H1 (cell line): ENCODE results near the gene OPCML. TPM values are rescaled to one million over a fixed set of nuclear protein-coding genes. Genes with fewer than 3 reads are reported as not detected.

ENCODE experiments used
- CTCF ChIA-PET: fragments of 300-600 bp; sonication (Branson Sonifier 250); formaldehyde crosslinking; loops from one replicate; lab custom pipeline; 2021; ENCODE audit not compliant: partially characterized antibody; lab: Charles Lee
- POLR2A ChIA-PET: fragments of 300-600 bp; sonication (Branson Sonifier 250); formaldehyde crosslinking; loops from one replicate; lab custom pipeline; 2021; ENCODE audit warnings: inconsistent platforms; ENCODE audit not compliant: partially characterized antibody; lab: Charles Lee
- DNase-seq, 2 experiments: peaks; one replicate each; pipeline versions ENCODE4 v3.0.0 to v3.0.0-alpha.2; 2010 to 2022; ENCODE audit warnings: low spot score in 2 of 2, low read depth in 1 of 2, mixed read lengths in 1 of 2
- FAIRE-seq: peaks from 2 replicates; lab custom pipeline; 2011; peaks lifted over from hg19 to GRCh38; lab: Jason Lieb, UNC
- H2AFZ ChIP-seq: 2 replicates; pipeline ENCODE4 v1.8.1; 2012; ENCODE audit warnings: low read length, inconsistent platforms
- H2AK5ac ChIP-seq: 2 replicates; pipeline ENCODE4 v1.6.1; 2013; ENCODE audit warnings: low read depth, low read length
- H2BK120ac ChIP-seq: replicated peaks from 2 replicates; pipeline ENCODE3; 2013; ENCODE audit warnings: low read depth, low read length, inconsistent platforms
- H2BK12ac ChIP-seq: 2 replicates; pipeline ENCODE4 v1.6.1; 2013; ENCODE audit warnings: low read depth, low read length
- H2BK15ac ChIP-seq: 2 replicates; pipeline ENCODE4 v1.6.1; 2013; ENCODE audit warnings: low read length
- H2BK20ac ChIP-seq: 2 replicates; pipeline ENCODE4 v1.6.1; 2013; ENCODE audit warnings: low read length
- H2BK5ac ChIP-seq: 2 replicates; pipeline ENCODE4 v1.6.1; 2013; ENCODE audit warnings: low read depth, low read length
- H3K14ac ChIP-seq: 2 replicates; pipeline ENCODE4 v1.6.1; 2013; ENCODE audit warnings: inconsistent platforms; ENCODE audit not compliant: insufficient read length
- H3K18ac ChIP-seq: 2 replicates; pipeline ENCODE4 v1.6.1; 2013; ENCODE audit warnings: low read length; ENCODE audit errors: extremely low read depth
- H3K23ac ChIP-seq: 2 replicates; pipeline ENCODE4 v1.6.1; 2013; ENCODE audit warnings: inconsistent platforms; ENCODE audit not compliant: insufficient read length
- H3K23me2 ChIP-seq: 2 replicates; pipeline ENCODE4 v1.6.1; 2013; ENCODE audit warnings: low read depth, low read length
- H3K27ac ChIP-seq: 2 replicates; pipeline ENCODE4 v1.6.1; 2011; ENCODE audit warnings: low read depth, low read length, inconsistent platforms
- H3K27me3 ChIP-seq, 4 experiments: replicated peaks in 1 of 4; 1 replicate in 1 of 4; 2 replicates in 3 of 4; pipeline versions ENCODE4 v1.6.1 to v1.8.1; 2011 to 2013; ENCODE audit warnings: low read length in 3 of 4, mild to moderate bottlenecking in 3 of 4, inconsistent platforms in 2 of 4, mixed read lengths in 2 of 4, moderate library complexity in 1 of 4; ENCODE audit not compliant: control insufficient read depth in 3 of 4, insufficient read depth in 3 of 4; ENCODE audit errors: extremely low read depth in 1 of 4
- H3K36me3 ChIP-seq, 4 experiments: 2 replicates each; pipeline versions ENCODE4 v1.6.1 to v1.8.1; 2011 to 2013; ENCODE audit warnings: mild to moderate bottlenecking in 4 of 4, low read length in 3 of 4, moderate library complexity in 2 of 4, control low read depth in 1 of 4, inconsistent platforms in 1 of 4; ENCODE audit not compliant: insufficient read depth in 4 of 4, control insufficient read depth in 2 of 4
- H3K4ac ChIP-seq: replicated peaks from 2 replicates; pipeline ENCODE3; 2013; ENCODE audit warnings: low read length, low read depth, mixed read lengths, inconsistent platforms; ENCODE audit not compliant: insufficient read length
- H3K4me1 ChIP-seq, 4 experiments: replicated peaks in 1 of 4; 1 replicate in 1 of 4; 2 replicates in 3 of 4; pipeline versions ENCODE4 v1.6.1 to v1.8.1; 2011 to 2013; ENCODE audit warnings: low read length in 3 of 4, inconsistent platforms in 2 of 4, mixed read lengths in 1 of 4; ENCODE audit not compliant: insufficient read depth in 4 of 4, control insufficient read depth in 3 of 4
- H3K4me2 ChIP-seq, 2 experiments: 2 replicates each; pipeline versions ENCODE4 v1.6.1 to v1.8.1; 2011 to 2013; ENCODE audit warnings: low read depth in 2 of 2, low read length in 2 of 2, control low read depth in 1 of 2, inconsistent platforms in 1 of 2, mild to moderate bottlenecking in 1 of 2; ENCODE audit not compliant: insufficient read depth in 1 of 2
- H3K4me3 ChIP-seq, 4 experiments: fragments of 200-600, 300-600 bp in 1 of 4; sonication (generic), shearing (Covaris generic), sonication (Bioruptor Twin) in 1 of 4; 2 replicates each; pipeline versions ENCODE4 v1.5.1 to v1.8.1; 2011 to 2016; ENCODE audit warnings: low read length in 4 of 4, low read depth in 3 of 4, control low read depth in 2 of 4, inconsistent platforms in 2 of 4, mild to moderate bottlenecking in 2 of 4, mixed read lengths in 1 of 4, moderate library complexity in 1 of 4; ENCODE audit not compliant: insufficient read depth in 2 of 4; ENCODE audit errors: extremely low read depth in 1 of 4
- H3K56ac ChIP-seq: replicated peaks from 2 replicates; pipeline ENCODE3; 2013; ENCODE audit warnings: low read depth, mild to moderate bottlenecking, mixed read lengths, low read length, inconsistent platforms; ENCODE audit not compliant: insufficient read length
- H3K79me1 ChIP-seq: 2 replicates; pipeline ENCODE4 v1.6.1; 2013; ENCODE audit warnings: low read depth, low read length, control low read depth
- H3K79me2 ChIP-seq, 2 experiments: 2 replicates each; pipeline versions ENCODE4 v1.6.1 to v1.8.1; 2012 to 2013; ENCODE audit warnings: low read length in 2 of 2, mild to moderate bottlenecking in 2 of 2, inconsistent platforms in 1 of 2; ENCODE audit not compliant: insufficient read depth in 2 of 2, control insufficient read depth in 1 of 2
- H3K9ac ChIP-seq, 4 experiments: replicated peaks in 1 of 4; 1 replicate in 1 of 4; 2 replicates in 3 of 4; pipeline versions ENCODE4 v1.6.1 to v1.8.1; 2011 to 2013; ENCODE audit warnings: low read depth in 3 of 4, low read length in 3 of 4, control low read depth in 2 of 4, mild to moderate bottlenecking in 2 of 4, moderate library complexity in 2 of 4, inconsistent platforms in 1 of 4; ENCODE audit errors: extremely low read depth in 1 of 4
- H3K9me3 ChIP-seq, 2 experiments: 2 replicates each; pipeline versions ENCODE4 v1.6.1 to v1.8.1; 2012 to 2013; ENCODE audit warnings: mild to moderate bottlenecking in 2 of 2, moderate library complexity in 2 of 2, control low read depth in 1 of 2, inconsistent platforms in 1 of 2, low read depth in 1 of 2, low read length in 1 of 2, mixed read lengths in 1 of 2; ENCODE audit not compliant: insufficient read depth in 2 of 2
- H4K20me1 ChIP-seq, 2 experiments: replicated peaks in 1 of 2; 2 replicates each; pipeline versions ENCODE3 to v1.8.1; 2011 to 2013; ENCODE audit warnings: inconsistent platforms in 2 of 2, low read length in 2 of 2, mild to moderate bottlenecking in 1 of 2; ENCODE audit not compliant: insufficient read depth in 2 of 2, control insufficient read depth in 1 of 2
- H4K5ac ChIP-seq: 2 replicates; pipeline ENCODE4 v1.6.1; 2013; ENCODE audit warnings: low read length, low read depth, mixed read lengths, inconsistent platforms; ENCODE audit not compliant: insufficient read length
- H4K8ac ChIP-seq: 2 replicates; pipeline ENCODE4 v1.8.0; 2013; ENCODE audit warnings: mild to moderate bottlenecking, moderate library complexity, low read length, inconsistent platforms; ENCODE audit not compliant: insufficient read depth; ENCODE audit errors: extremely low read depth
- H4K91ac ChIP-seq: replicated peaks from 2 replicates; pipeline ENCODE3; 2013; ENCODE audit warnings: low read length, mixed read lengths, inconsistent platforms; ENCODE audit not compliant: insufficient read length
- GTF2F1 ChIP-seq: IDR thresholded peaks from 2 replicates; pipeline ENCODE4 v1.6.1; 2012; ENCODE audit warnings: low read depth, low read length, improper control_type of control experiment, borderline replicate concordance
- KDM4A ChIP-seq: IDR thresholded peaks from one replicate; pipeline ENCODE4 v1.7.1; 2012; ENCODE audit warnings: low read depth, mild to moderate bottlenecking, moderate library complexity, low read length, inconsistent platforms; ENCODE audit not compliant: severe bottlenecking
- PHF8 ChIP-seq: fragments of 200-600 bp; sonication (generic); conservative IDR thresholded peaks from 2 replicates; pipeline ENCODE4 v1.7.1; 2012; ENCODE audit warnings: low read depth, mild to moderate bottlenecking, inconsistent platforms, low read length, moderate library complexity
- POLR2A ChIP-seq, 2 experiments: IDR thresholded peaks; 1 replicate in 1 of 2; 2 replicates in 1 of 2; pipeline ENCODE4 v1.6.1; 2011; ENCODE audit warnings: low read depth in 2 of 2, low read length in 2 of 2, mild to moderate bottlenecking in 2 of 2; ENCODE audit errors: control extremely low read depth in 1 of 2
- RNF2 ChIP-seq: fragments of 200-900, 300-1000 bp; sonication (generic); IDR thresholded peaks from 2 replicates; pipeline ENCODE4 v1.7.1; 2016; ENCODE audit warnings: borderline replicate concordance, low read depth, mild to moderate bottlenecking, antibody characterized with exemption, low read length; ENCODE audit not compliant: poor library complexity, severe bottlenecking; ENCODE audit errors: missing control alignments
- SIRT6 ChIP-seq: IDR thresholded peaks from one replicate; pipeline ENCODE4 v1.7.1; 2012; ENCODE audit warnings: low read length, inconsistent platforms
- TAF7 ChIP-seq: optimal IDR thresholded peaks from 2 replicates; pipeline ENCODE3; 2011; ENCODE audit warnings: low read depth, mild to moderate bottlenecking, inconsistent platforms, low read length, moderate library complexity, borderline replicate concordance
- TEAD4 ChIP-seq: IDR thresholded peaks from 2 replicates; pipeline ENCODE4 v1.6.1; 2012; ENCODE audit warnings: low read depth, low read length, inconsistent platforms, mixed read lengths
- WGBS, 2 experiments: shearing (Covaris generic) in 1 of 2; methylation state at CpG; one replicate each; pipeline versions ENCODE4 v1.1.6 to v1.1.7; 2013 to 2015; ENCODE audit warnings: low lambda C conversion rate in 2 of 2, mixed read lengths in 2 of 2, inconsistent platforms in 1 of 2, low coverage in 1 of 2, missing lambda C conversion rate in 1 of 2; ENCODE audit not compliant: insufficient replicate concordance in 2 of 2, insufficient coverage in 1 of 2, insufficient read length in 1 of 2; ENCODE audit errors: extremely low coverage in 1 of 2, missing lambda C conversion rate in 1 of 2; 5-methylcytosine and 5-hydroxymethylcytosine counted together
- polyA plus RNA-seq, 7 experiments: library from polyadenylated mRNA; depleted of rRNA in 3 of 7; stranded (reverse) in 5 of 7; unstranded in 2 of 7; fragments of >200 nt in 5 of 7; fragments of 200-250 nt in 2 of 7; gene quantifications; 1 replicate in 5 of 7; 2 replicates in 1 of 7; 4 replicates in 1 of 7; pipeline versions ENCODE4 v1.2.1 to v1.2.3, GENCODE V29; 2011 to 2013; ENCODE audit warnings: missing spikeins in 2 of 7, mixed read lengths in 2 of 7
- total RNA-seq: library from RNA; stranded (reverse); fragmentation: NEBNext Ultra II Directional; extraction: Animal tissue kit (Norgen Biotek cat#: 25700); gene quantifications from 2 replicates; pipeline ENCODE4 v1.2.1, GENCODE V29; 2021
- TF ChIP-seq, protein P1 (sequence below), 3 experiments: IDR thresholded peaks; 1 replicate in 2 of 3; 2 replicates in 1 of 3; pipeline versions ENCODE4 v1.5.1 to v1.6.1; 2011; ENCODE audit warnings: low read length in 3 of 3, mild to moderate bottlenecking in 3 of 3, inconsistent platforms in 2 of 3, low read depth in 1 of 3, moderate library complexity in 1 of 3; ENCODE audit not compliant: insufficient read depth in 1 of 3; ENCODE audit errors: control extremely low read depth in 1 of 3

OPCML gene
- total and polyA plus RNA-seq, 2 of the 8 experiments (the other 6 are each of a cell fraction or from before 2014, with no cell fraction given) = 2.3 to 3.1 TPM

DNA sequence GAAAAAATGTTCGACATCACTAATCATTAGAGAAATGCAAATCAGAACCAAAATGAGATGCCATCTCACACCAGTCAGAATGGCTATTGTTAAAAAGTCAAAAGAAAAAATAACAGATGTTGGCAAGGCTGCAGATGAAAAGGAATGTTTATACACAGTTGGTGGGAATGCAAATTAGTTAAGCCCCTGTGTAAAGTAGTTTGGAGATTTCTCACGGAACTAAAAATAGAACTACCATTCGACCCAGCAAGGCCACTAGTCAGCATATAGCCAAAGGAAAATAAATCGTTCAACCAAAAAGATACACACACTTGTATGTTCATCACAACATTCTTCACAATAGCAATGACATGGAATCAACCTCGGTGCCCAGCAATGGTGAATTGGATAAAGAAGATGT is 503.2 kb downstream of the OPCML start:
- 63% methylated on average over 5 of the region's 5 CpGs; no CpG with 5 or more reads in 1 of the 2 experiments for WGBS, 2 experiments
- FAIRE-seq = no peak
- no peak overlapping the region for H3K4me2 ChIP-seq

More for the DNA sequence above, 503.2 kb downstream of the OPCML start:
- no peak overlapping the region for H3K23ac ChIP-seq
- H3K79me2 ChIP-seq = peaks cover 0 to 3% of the 10 kb centered on the region in 2 experiments; a peak in 1 of 4 replicates
- no peak overlapping the region for H4K5ac ChIP-seq
- H3K9ac ChIP-seq = no peak overlapping the region
- H3K4ac ChIP-seq = no peak overlapping the region
- H4K20me1 ChIP-seq = peaks cover 0 to 8% of the 10 kb centered on the region in 2 experiments
- H2BK15ac ChIP-seq = no peak overlapping the region
- no peak overlapping the region for H2BK120ac ChIP-seq
- no peak overlapping the region for H2AK5ac ChIP-seq
- DNase-seq = no peak
- H4K8ac ChIP-seq = no peak overlapping the region
- no peak overlapping the region for H3K56ac ChIP-seq
- no peak overlapping the region for H2BK5ac ChIP-seq
- no peak overlapping the region for H4K91ac ChIP-seq
- no peaks in the 10 kb centered on the region for H3K79me1 ChIP-seq
- H3K9me3 ChIP-seq = no peaks in the 10 kb centered on the region
- H3K27ac ChIP-seq = no peak overlapping the region
- H2BK12ac ChIP-seq = no peak overlapping the region
- H3K4me1 ChIP-seq = peaks cover 0 to 3% (median 0%) of the 10 kb centered on the region in 4 experiments; a peak in 2 of 7 replicates
- no peak overlapping the region for H3K4me3 ChIP-seq
- peaks cover 11% of the 10 kb centered on the region; the same call in 1 of the 2 replicates for H3K23me2 ChIP-seq
- TF ChIP-seq PHF8 (no peak), TEAD4 (no peak), TAF7 (no peak), SIRT6 (no peak), RNF2 (no peak), GTF2F1 (no peak), KDM4A (no peak), POLR2A (IDR thresholded peaks at IDR 0.05; ENCODE audit: control extremely low read depth in 1 of 2, low read depth in 2 of 2, low read length in 2 of 2) (no peak)
- TF ChIP-seq, protein P1, sequence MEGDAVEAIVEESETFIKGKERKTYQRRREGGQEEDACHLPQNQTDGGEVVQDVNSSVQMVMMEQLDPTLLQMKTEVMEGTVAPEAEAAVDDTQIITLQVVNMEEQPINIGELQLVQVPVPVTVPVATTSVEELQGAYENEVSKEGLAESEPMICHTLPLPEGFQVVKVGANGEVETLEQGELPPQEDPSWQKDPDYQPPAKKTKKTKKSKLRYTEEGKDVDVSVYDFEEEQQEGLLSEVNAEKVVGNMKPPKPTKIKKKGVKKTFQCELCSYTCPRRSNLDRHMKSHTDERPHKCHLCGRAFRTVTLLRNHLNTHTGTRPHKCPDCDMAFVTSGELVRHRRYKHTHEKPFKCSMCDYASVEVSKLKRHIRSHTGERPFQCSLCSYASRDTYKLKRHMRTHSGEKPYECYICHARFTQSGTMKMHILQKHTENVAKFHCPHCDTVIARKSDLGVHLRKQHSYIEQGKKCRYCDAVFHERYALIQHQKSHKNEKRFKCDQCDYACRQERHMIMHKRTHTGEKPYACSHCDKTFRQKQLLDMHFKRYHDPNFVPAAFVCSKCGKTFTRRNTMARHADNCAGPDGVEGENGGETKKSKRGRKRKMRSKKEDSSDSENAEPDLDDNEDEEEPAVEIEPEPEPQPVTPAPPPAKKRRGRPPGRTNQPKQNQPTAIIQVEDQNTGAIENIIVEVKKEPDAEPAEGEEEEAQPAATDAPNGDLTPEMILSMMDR (IDR thresholded peaks at IDR 0.05; ENCODE audit: control extremely low read depth in 1 of 3, insufficient read depth in 1 of 3, low read depth in 1 of 3, low read length in 3 of 3) = no peak
- no peak overlapping the region for H3K18ac ChIP-seq
- H2BK20ac ChIP-seq = no peak overlapping the region
- H3K27me3 ChIP-seq = peaks cover 0 to 2% (median 0%) of the 10 kb centered on the region in 4 experiments; a peak in 1 of 7 replicates
- no peak overlapping the region for H3K14ac ChIP-seq
- ChIA-PET POLR2A (no interaction called here), CTCF (no interaction called here)
- no peaks in the 10 kb centered on the region for H3K36me3 ChIP-seq
- H2AFZ ChIP-seq = no peak overlapping the region
